Lower leg skin (tissue), 4 donors: ENCODE results near the gene TMTC1. TPM values are rescaled to one million over a fixed set of nuclear protein-coding genes. Genes with fewer than 3 reads are reported as not detected.

Experiments
- DNase-seq, 2 donors: peaks; one replicate each; pipeline ENCODE4 v3.0.0-alpha.2; 2019; ENCODE audit warnings: low spot score in 2 of 2
- H3K4me3 ChIP-seq: fragments of 200-600 bp; sonication (generic); 2 replicates; pipeline ENCODE4 v1.5.1; 2017; ENCODE audit warnings: mild to moderate bottlenecking, low read depth; ENCODE audit not compliant: poor library complexity, severe bottlenecking
- CTCF ChIP-seq, 3 donors: fragments of 450-650 bp; IDR thresholded peaks; one replicate each; pipeline ENCODE4 v1.5.1; 2016; ENCODE audit warnings: antibody characterized with exemption in 3 of 3, mild to moderate bottlenecking in 3 of 3, moderate library complexity in 2 of 3
- POLR2A ChIP-seq, 2 donors: fragments of 450-650 bp; IDR thresholded peaks; one replicate each; pipeline ENCODE4 v1.6.1; 2016 to 2017; ENCODE audit warnings: antibody characterized with exemption in 2 of 2, mild to moderate bottlenecking in 1 of 2, moderate library complexity in 1 of 2
- WGBS, 2 donors: methylation state at CpG; one replicate each; pipeline ENCODE4 v1.1.5; 2018; 5-methylcytosine and 5-hydroxymethylcytosine counted together
- intact Hi-C: fragments of 100-400 bp; cut with DNase I; formaldehyde crosslinking; loops from one replicate; pipeline ENCODE4 v1.15.0; 2023; ENCODE audit warnings: low total_unique reads
- total RNA-seq, 4 donors: library from RNA; depleted of rRNA; stranded (reverse); fragments of >200 nt; gene quantifications; one replicate each; pipeline ENCODE4 v1.1.0, GENCODE V29; 2016

Gene TMTC1
- total RNA-seq, 4 donors from 2014 or later = 14.1 to 38.2 (median 18.5) TPM

GRCh38 chr12:29781705-29782266 lies 2.0 kb downstream of the TMTC1 start:
- WGBS, 2 donors = 35 to 47% methylated on average over 2 of the region's 2 CpGs

DNA sequence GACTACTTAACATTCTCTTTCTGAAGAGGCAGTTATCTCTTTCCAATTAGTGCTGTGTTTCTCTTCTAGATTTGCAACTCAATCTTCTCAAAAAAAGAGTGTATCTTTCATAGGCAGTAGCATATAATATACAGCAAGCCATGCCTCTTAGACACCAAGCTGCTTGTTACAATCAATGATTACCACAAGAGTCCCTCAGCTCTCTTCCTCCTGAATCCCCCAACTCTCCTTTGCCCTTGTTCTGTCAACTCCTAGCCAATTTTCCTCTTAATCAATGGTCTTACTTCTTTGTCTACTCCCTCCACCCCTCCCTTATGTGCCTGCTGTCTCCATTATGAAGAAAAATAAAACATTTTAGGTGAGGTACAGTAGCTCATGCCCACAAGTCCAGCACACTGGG lies 2.6 kb downstream of the TMTC1 start:
- TF ChIP-seq POLR2A (IDR thresholded peaks at IDR 0.05) (no peak), CTCF (IDR thresholded peaks at IDR 0.05) (no peak)
- intact Hi-C loops = no loop called here
- DNase-seq = no peak
- H3K4me3 ChIP-seq = no peak overlapping the region

More at GRCh38 chr12:29781705-29782266, 2.0 kb downstream of the TMTC1 start:
- intact Hi-C loops = no loop called here
- TF ChIP-seq POLR2A (IDR thresholded peaks at IDR 0.05) = no peak
- TF ChIP-seq CTCF (IDR thresholded peaks at IDR 0.05) = no peak
- DNase-seq = no peak
- H3K4me3 ChIP-seq = peak overlapping the region; percentile 57

DNA sequence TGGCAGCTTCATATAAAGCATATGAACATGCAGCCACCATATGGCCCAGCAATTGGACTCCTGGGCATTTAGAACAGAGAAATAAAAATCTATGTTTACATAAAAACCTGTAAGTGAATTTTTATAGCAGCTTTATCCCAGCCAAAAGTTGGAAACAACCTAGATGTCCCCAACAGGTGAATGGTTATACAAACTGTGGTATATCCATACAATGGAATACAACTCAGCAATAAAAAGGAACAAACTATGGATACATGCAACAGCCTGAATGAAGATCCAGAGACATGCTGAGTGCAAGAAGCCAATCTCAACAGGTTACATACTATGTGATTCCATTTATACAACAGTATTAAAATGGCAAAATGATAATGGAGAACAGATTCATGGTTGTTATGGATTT lies 3.7 kb downstream of the TMTC1 start:
- intact Hi-C loops = no loop called here
- DNase-seq = no peak
- no peak for TF ChIP-seq POLR2A (IDR thresholded peaks at IDR 0.05)
- no peak for TF ChIP-seq CTCF (IDR thresholded peaks at IDR 0.05)
- no peak overlapping the region for H3K4me3 ChIP-seq

DNA sequence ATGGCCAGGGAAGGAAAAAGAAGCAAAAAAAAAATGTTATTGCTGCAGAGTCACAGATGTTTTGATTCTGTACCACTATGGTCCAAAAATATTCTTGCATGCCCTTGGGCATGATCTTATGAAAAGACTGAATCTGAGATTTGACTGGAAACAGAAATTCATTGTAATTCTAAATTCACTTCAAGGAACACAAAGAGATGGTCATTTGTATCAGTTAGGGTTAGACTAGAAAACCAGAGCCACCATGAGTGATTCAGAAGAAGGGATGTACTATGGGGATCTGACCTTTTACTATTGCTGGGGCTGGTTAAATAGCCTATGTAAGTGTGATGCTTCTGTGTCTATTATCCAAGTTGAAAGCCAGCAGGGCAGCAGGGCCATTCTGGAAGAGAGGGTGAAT lies 5.2 kb downstream of the TMTC1 start:
- intact Hi-C loops = no loop called here
- no peak for DNase-seq
- H3K4me3 ChIP-seq = no peak overlapping the region
- no peak for TF ChIP-seq POLR2A (IDR thresholded peaks at IDR 0.05)
- no peak for TF ChIP-seq CTCF (IDR thresholded peaks at IDR 0.05)

DNA sequence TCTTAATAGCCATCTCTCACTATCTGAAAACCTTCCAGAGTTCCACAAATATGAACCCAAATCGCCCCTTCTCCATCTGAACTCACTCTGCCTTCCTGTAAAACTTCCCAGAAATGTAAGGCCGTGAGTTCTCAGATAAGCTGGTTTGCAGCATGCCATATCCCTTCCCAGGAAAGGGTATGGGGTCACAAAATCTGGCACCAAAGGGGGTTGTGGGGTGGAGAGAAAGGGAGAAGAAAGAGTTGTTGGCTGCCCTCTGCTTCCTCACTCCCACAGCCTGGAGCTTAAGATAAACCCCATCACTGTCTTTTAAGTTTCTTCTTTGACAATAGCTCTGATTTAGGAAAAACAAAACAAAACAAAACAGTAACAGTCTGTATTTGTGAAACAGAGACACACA lies 10.7 kb downstream of the TMTC1 start:
- H3K4me3 ChIP-seq = no peak overlapping the region
- 90 to 94% methylated on average over 2 of the region's 2 CpGs for WGBS, 2 donors
- no peak for DNase-seq
- TF ChIP-seq CTCF (IDR thresholded peaks at IDR 0.05) = no peak
- TF ChIP-seq POLR2A (IDR thresholded peaks at IDR 0.05) = no peak
- intact Hi-C loops = no loop called here

- TF ChIP-seq CTCF (IDR thresholded peaks at IDR 0.05) (no peak), POLR2A (IDR thresholded peaks at IDR 0.05) (no peak)
- H3K4me3 ChIP-seq = no peak overlapping the region
- no peak for DNase-seq
- intact Hi-C loops = no loop called here
These were observed 12.0 kb downstream of the TMTC1 start for GRCh38 chr12:29771786-29772185.
